Mesenchymal stem cell (in vitro differentiated cells and primary cell): ENCODE data around the gene PARP2.

ENCODE experiments used
- DNase-seq: peaks from one replicate; pipeline ENCODE4 v3.0.0-alpha.2; 2013
- H2AFZ ChIP-seq: one replicate; pipeline ENCODE4 v1.6.1; 2013; ENCODE audit warnings: low read depth, mild to moderate bottlenecking, control low read depth, inconsistent platforms, low read length, moderate library complexity
- H2AK5ac ChIP-seq: 2 replicates; pipeline ENCODE4 v1.6.1; 2013; ENCODE audit warnings: low read length, moderate library complexity, mild to moderate bottlenecking, inconsistent platforms; ENCODE audit not compliant: severe bottlenecking
- H2BK120ac ChIP-seq: one replicate; pipeline ENCODE4 v1.6.1; 2013; ENCODE audit warnings: low read depth, mild to moderate bottlenecking, inconsistent platforms, low read length, moderate library complexity
- H2BK12ac ChIP-seq, 2 experiments: one replicate each; pipeline ENCODE4 v1.6.1; 2013; ENCODE audit warnings: inconsistent platforms in 2 of 2, low read length in 2 of 2, mild to moderate bottlenecking in 2 of 2, moderate library complexity in 2 of 2, control low read depth in 1 of 2
- H2BK15ac ChIP-seq: one replicate; pipeline ENCODE4 v1.6.1; 2013; ENCODE audit warnings: mild to moderate bottlenecking, low read depth, inconsistent platforms; ENCODE audit not compliant: poor library complexity, severe bottlenecking
- H2BK5ac ChIP-seq: 2 replicates; pipeline ENCODE4 v1.6.1; 2013; ENCODE audit warnings: low read depth, mild to moderate bottlenecking, low read length, control low read depth, inconsistent platforms; ENCODE audit not compliant: poor library complexity, severe bottlenecking
- H3K14ac ChIP-seq, 2 experiments: one replicate each; pipeline ENCODE4 v1.6.1; 2013; ENCODE audit warnings: inconsistent platforms in 2 of 2, low read length in 2 of 2, control low read depth in 1 of 2, mild to moderate bottlenecking in 1 of 2, moderate library complexity in 1 of 2
- H3K18ac ChIP-seq, 2 experiments: one replicate each; pipeline ENCODE4 v1.6.1; 2013; ENCODE audit warnings: inconsistent platforms in 2 of 2, low read length in 2 of 2, control low read depth in 1 of 2, low read depth in 1 of 2, mild to moderate bottlenecking in 1 of 2
- H3K23ac ChIP-seq, 2 experiments: one replicate each; pipeline ENCODE4 v1.6.1; 2013; ENCODE audit warnings: inconsistent platforms in 2 of 2, low read length in 2 of 2, mild to moderate bottlenecking in 2 of 2, moderate library complexity in 2 of 2, control low read depth in 1 of 2
- H3K27ac ChIP-seq: 2 replicates; pipeline ENCODE4 v1.5.1; 2013; ENCODE audit warnings: mild to moderate bottlenecking, moderate library complexity, low read length, control low read depth, inconsistent platforms; ENCODE audit not compliant: poor library complexity, severe bottlenecking
- H3K27me3 ChIP-seq, 2 experiments: 2 replicates each; pipeline versions ENCODE4 v1.6.1 to v1.7.0; 2013; ENCODE audit warnings: low read length in 2 of 2, mild to moderate bottlenecking in 2 of 2, moderate library complexity in 2 of 2, control low read depth in 1 of 2, inconsistent platforms in 1 of 2; ENCODE audit not compliant: control insufficient read depth in 1 of 2, insufficient read depth in 1 of 2
- H3K36me3 ChIP-seq, 2 experiments: 2 replicates each; pipeline versions ENCODE4 v1.6.1 to v1.7.0; 2013; ENCODE audit warnings: low read length in 2 of 2, control low read depth in 1 of 2, inconsistent platforms in 1 of 2, low read depth in 1 of 2, mild to moderate bottlenecking in 1 of 2; ENCODE audit not compliant: insufficient read depth in 2 of 2, control insufficient read depth in 1 of 2
- H3K4ac ChIP-seq, 2 experiments: one replicate each; pipeline ENCODE4 v1.6.1; 2013; ENCODE audit warnings: inconsistent platforms in 2 of 2, low read length in 2 of 2, mild to moderate bottlenecking in 2 of 2, moderate library complexity in 2 of 2, control low read depth in 1 of 2, low read depth in 1 of 2
- H3K4me1 ChIP-seq: 2 replicates; pipeline ENCODE4 v1.6.1; 2013; ENCODE audit warnings: low read depth, low read length, control low read depth; ENCODE audit not compliant: control insufficient read depth, insufficient read depth
- H3K4me2 ChIP-seq: 2 replicates; pipeline ENCODE4 v1.6.1; 2013; ENCODE audit warnings: low read length, mild to moderate bottlenecking, inconsistent platforms; ENCODE audit not compliant: poor library complexity, severe bottlenecking
- H3K4me3 ChIP-seq, 2 experiments: 2 replicates each; pipeline versions ENCODE4 v1.5.1 to v1.7.0; 2013; ENCODE audit warnings: low read length in 2 of 2, mild to moderate bottlenecking in 2 of 2, control low read depth in 1 of 2, low read depth in 1 of 2; ENCODE audit not compliant: insufficient read depth in 1 of 2
- H3K79me1 ChIP-seq: replicated peaks from 2 replicates; pipeline ENCODE4 v1.6.1; 2013; ENCODE audit warnings: mild to moderate bottlenecking, control low read depth, low read length, inconsistent platforms; ENCODE audit not compliant: poor library complexity, severe bottlenecking
- H3K9ac ChIP-seq: 2 replicates; pipeline ENCODE4 v1.7.0; 2013; ENCODE audit warnings: mild to moderate bottlenecking, low read length, moderate library complexity
- H3K9me3 ChIP-seq: 2 replicates; pipeline ENCODE4 v1.7.0; 2013; ENCODE audit warnings: mild to moderate bottlenecking, low read length; ENCODE audit not compliant: control insufficient read depth
- H4K8ac ChIP-seq: one replicate; pipeline ENCODE4 v1.6.1; 2013; ENCODE audit warnings: inconsistent platforms, mild to moderate bottlenecking, low read length, moderate library complexity
- H4K91ac ChIP-seq: one replicate; pipeline ENCODE4 v1.6.1; 2013; ENCODE audit warnings: mild to moderate bottlenecking, low read length, inconsistent platforms
- WGBS: methylation state at CpG from one replicate; pipeline ENCODE4 v1.1.7; 2013; ENCODE audit warnings: mixed read lengths; 5-methylcytosine and 5-hydroxymethylcytosine counted together

The PARP2 gene

DNA sequence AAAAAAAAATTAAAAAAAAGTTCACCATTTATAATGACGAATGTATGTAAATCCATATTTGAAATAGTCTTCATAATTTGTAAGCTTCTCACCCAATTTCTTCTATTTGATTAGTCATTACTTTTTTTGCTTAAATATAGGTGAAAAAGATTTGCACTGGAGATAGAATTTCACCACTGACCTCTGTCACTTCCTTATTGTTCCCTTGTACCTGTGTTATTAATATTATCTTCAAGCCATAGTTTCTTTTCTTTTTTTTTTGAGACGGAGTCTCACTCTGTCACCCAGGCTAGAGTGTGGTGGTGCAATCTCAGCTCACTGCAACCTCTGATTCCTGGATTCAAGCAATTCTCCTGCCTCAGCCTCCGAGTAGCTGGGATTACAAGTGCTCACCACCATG is 54.1 kb downstream of the PARP2 start:
- H2BK12ac ChIP-seq: no peak overlapping the region
- DNase-seq: no peak
- peaks cover 19% of the 10 kb centered on the region for H3K79me1 ChIP-seq
- no peak overlapping the region for H3K27ac ChIP-seq
- no peak overlapping the region for H3K14ac ChIP-seq
- H3K9ac ChIP-seq: no peak overlapping the region
- H2BK120ac ChIP-seq: no peak overlapping the region
- no peaks in the 10 kb centered on the region for H3K9me3 ChIP-seq
- no peak overlapping the region for H3K18ac ChIP-seq
- H3K23ac ChIP-seq: no peak overlapping the region
- no peak overlapping the region for H3K4me3 ChIP-seq
- no peak overlapping the region for H4K91ac ChIP-seq
- no peaks in the 10 kb centered on the region for H3K4me1 ChIP-seq
- H3K4ac ChIP-seq: no peak overlapping the region
- H2AFZ ChIP-seq: no peak overlapping the region
- H3K4me2 ChIP-seq: no peak overlapping the region
- no peak overlapping the region for H4K8ac ChIP-seq
- no peak overlapping the region for H2BK5ac ChIP-seq
- no peak overlapping the region for H2AK5ac ChIP-seq
- no peak overlapping the region for H2BK15ac ChIP-seq
- H3K36me3 ChIP-seq: peaks cover 42 to 86% of the 10 kb centered on the region in 2 experiments
- H3K27me3 ChIP-seq: no peaks in the 10 kb centered on the region
- WGBS: 100% methylated on average over 2 of the region's 3 CpGs

GRCh38 chr14:20400589-20400964 is 57.1 kb downstream of the PARP2 start:
- H3K4me2 ChIP-seq: no peak overlapping the region

DNA sequence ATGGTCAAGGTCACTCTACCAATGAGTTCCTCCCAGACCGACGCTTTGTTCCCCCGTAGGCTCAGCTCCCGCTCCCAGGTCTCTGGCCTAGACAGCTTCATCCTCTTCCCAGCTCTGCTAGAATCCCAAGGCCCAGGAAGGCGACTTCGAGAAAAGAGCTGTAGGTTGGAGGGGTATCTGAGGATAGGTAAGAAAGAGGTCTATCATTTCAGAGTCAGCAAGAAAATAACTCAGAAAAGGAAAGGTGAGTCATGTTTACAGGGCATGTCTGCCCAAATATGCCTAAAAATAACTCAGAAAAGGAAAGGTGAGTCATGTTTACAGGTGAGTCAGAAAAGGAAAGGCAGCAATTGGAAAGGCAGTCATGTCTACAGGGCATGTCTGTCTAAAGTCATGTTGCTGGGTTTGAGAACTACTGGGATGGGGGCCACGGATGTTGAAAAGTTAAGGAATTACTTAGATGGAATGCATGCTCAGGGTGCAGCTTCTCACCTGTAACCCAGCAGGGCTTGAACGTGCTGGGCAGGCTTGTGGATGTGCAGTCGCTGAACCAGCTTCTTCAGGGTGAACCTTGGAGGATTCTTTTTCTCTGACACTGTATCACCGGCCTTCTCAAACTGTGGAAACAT is 57.6 kb downstream of the PARP2 start:
- Histone ChIP-seq H3K79me1 (peaks cover 31% of the 10 kb centered on the region), H3K36me3 (peaks cover 45 to 92% of the 10 kb centered on the region in 2 experiments), H2AFZ (no peak overlapping the region), H3K4me1 (no peaks in the 10 kb centered on the region), H4K91ac (no peak overlapping the region), H2BK5ac (no peak overlapping the region), H3K4ac (no peak overlapping the region), H3K9me3 (no peaks in the 10 kb centered on the region), H3K27me3 (no peaks in the 10 kb centered on the region), H2BK12ac (no peak overlapping the region), H3K9ac (no peak overlapping the region), H3K14ac (no peak overlapping the region), H3K4me3 (no peak overlapping the region), H3K27ac (no peak overlapping the region), H2BK120ac (no peak overlapping the region), H3K23ac (no peak overlapping the region), H3K18ac (no peak overlapping the region), H3K4me2 (no peak overlapping the region), H4K8ac (no peak overlapping the region), H2AK5ac (no peak overlapping the region), H2BK15ac (no peak overlapping the region)
- DNase-seq: no peak
- WGBS: 95% methylated on average over 10 of the region's 10 CpGs

More at GRCh38 chr14:20400589-20400964, 57.1 kb downstream of the PARP2 start:
- Histone ChIP-seq H3K79me1 (peaks cover 31% of the 10 kb centered on the region), H3K4ac (no peak overlapping the region), H2AK5ac (no peak overlapping the region), H3K14ac (no peak overlapping the region), H2BK5ac (no peak overlapping the region), H3K9me3 (no peaks in the 10 kb centered on the region), H3K18ac (no peak overlapping the region), H2BK12ac (no peak overlapping the region), H3K4me3 (no peak overlapping the region), H3K36me3 (peaks cover 48 to 93% of the 10 kb centered on the region in 2 experiments), H3K4me1 (no peaks in the 10 kb centered on the region), H3K27ac (no peak overlapping the region), H3K23ac (no peak overlapping the region), H2AFZ (no peak overlapping the region), H3K9ac (no peak overlapping the region), H3K27me3 (no peaks in the 10 kb centered on the region), H2BK15ac (no peak overlapping the region), H4K8ac (no peak overlapping the region), H2BK120ac (no peak overlapping the region), H4K91ac (no peak overlapping the region)
- WGBS: 83% methylated on average over 1 of the region's 1 CpG
- DNase-seq: no peak

GRCh38 chr14:20403521-20403920 is 60.1 kb downstream of the PARP2 start:
- Histone ChIP-seq H3K4ac (no peak overlapping the region), H3K9ac (no peak overlapping the region), H4K8ac (no peak overlapping the region), H2BK5ac (no peak overlapping the region), H2AK5ac (no peak overlapping the region), H4K91ac (no peak overlapping the region), H3K4me3 (no peak overlapping the region), H2BK120ac (no peak overlapping the region), H2AFZ (no peak overlapping the region), H3K4me1 (no peaks in the 10 kb centered on the region), H3K79me1 (peaks cover 47% of the 10 kb centered on the region), H2BK12ac (no peak overlapping the region), H3K23ac (no peak overlapping the region), H3K9me3 (no peaks in the 10 kb centered on the region), H3K36me3 (peaks cover 53 to 95% of the 10 kb centered on the region in 2 experiments), H3K27me3 (no peaks in the 10 kb centered on the region), H3K4me2 (no peak overlapping the region), H3K14ac (no peak overlapping the region), H3K18ac (no peak overlapping the region), H3K27ac (no peak overlapping the region), H2BK15ac (no peak overlapping the region)
- DNase-seq: no peak
- 99% methylated on average over 11 of the region's 11 CpGs for WGBS
